Measurements from ENCODE around the gene HDAC9.

Gene HDAC9

GRCh38 chr7:18835001-18835690 is 339.6 kb downstream of the HDAC9 start:
- H3K27ac ChIP-seq, result peak overlapping the region; percentile 58
- TF ChIP-seq CTCF (IDR thresholded peaks at IDR 0.05), result no peak
- TF ChIP-seq ZFX (IDR thresholded peaks at IDR 0.05; ENCODE audit: borderline replicate concordance), result no peak

- TF ChIP-seq CTCF (IDR thresholded peaks at IDR 0.05), result no peak
- TF ChIP-seq ZFX (IDR thresholded peaks at IDR 0.05; ENCODE audit: borderline replicate concordance), result no peak
- H3K27ac ChIP-seq, result peak overlapping the region; percentile 85
These were observed 348.4 kb downstream of the HDAC9 start for GRCh38 chr7:18843979-18844378.

- TF ChIP-seq ZFX (IDR thresholded peaks at IDR 0.05; ENCODE audit: borderline replicate concordance) (no peak), CTCF (IDR thresholded peaks at IDR 0.05) (no peak)
These were observed 349.2 kb downstream of the HDAC9 start for GRCh38 chr7:18844735-18845134.

GRCh38 chr7:18845700-18846099 is 350.2 kb downstream of the HDAC9 start:
- TF ChIP-seq ZFX (IDR thresholded peaks at IDR 0.05; ENCODE audit: borderline replicate concordance), result no peak
- TF ChIP-seq CTCF (IDR thresholded peaks at IDR 0.05), result no peak
- H3K27ac ChIP-seq, result peak overlapping the region; percentile 85

More at GRCh38 chr7:18844735-18845134, 349.2 kb downstream of the HDAC9 start:
- H3K27ac ChIP-seq, result peak overlapping the region; percentile 85

- no peak for TF ChIP-seq ZFX (IDR thresholded peaks at IDR 0.05; ENCODE audit: borderline replicate concordance)
- TF ChIP-seq CTCF (IDR thresholded peaks at IDR 0.05), result no peak
- peak overlapping the region; percentile 85 for H3K27ac ChIP-seq
These were observed 351.2 kb downstream of the HDAC9 start for GRCh38 chr7:18846765-18847215.

- TF ChIP-seq ZFX (IDR thresholded peaks at IDR 0.05; ENCODE audit: borderline replicate concordance) (no peak), CTCF (IDR thresholded peaks at IDR 0.05) (no peak)
- no peak overlapping the region for H3K27ac ChIP-seq
These were observed 353.6 kb downstream of the HDAC9 start for GRCh38 chr7:18849130-18849529.

GRCh38 chr7:18855796-18856195 is 360.2 kb downstream of the HDAC9 start:
- H3K27ac ChIP-seq, result no peak overlapping the region
- no peak for TF ChIP-seq ZFX (IDR thresholded peaks at IDR 0.05; ENCODE audit: borderline replicate concordance)
- TF ChIP-seq CTCF (IDR thresholded peaks at IDR 0.05), result no peak

Measured in 22Rv1 (cell line).